ENCODE results near the gene ZSWIM5.

The ZSWIM5 gene

DNA sequence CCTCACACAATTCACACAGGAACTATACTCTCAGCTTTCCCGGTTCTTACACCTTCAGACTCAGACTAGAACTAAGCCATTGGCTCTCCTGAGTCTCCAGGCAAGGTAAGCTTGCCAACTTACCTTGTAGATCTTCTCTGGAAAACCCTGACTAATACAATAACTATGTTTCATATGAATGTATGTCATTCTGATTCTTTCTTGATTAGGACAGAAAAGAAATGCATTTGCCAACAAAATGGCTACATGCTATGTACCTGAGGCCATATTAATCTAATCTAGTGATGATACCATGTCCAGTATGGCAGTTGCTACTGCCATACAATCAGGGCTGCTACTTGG, 9.8 kb upstream of the ZSWIM5 start:
- H3K9me3 ChIP-seq (replicated peaks; ENCODE audit: insufficient read depth, low read length), result no peaks in the 10 kb centered on the region
- no peaks in the 10 kb centered on the region for H3K9me2 ChIP-seq (replicated peaks; ENCODE audit: insufficient read depth, low read length)

DNA sequence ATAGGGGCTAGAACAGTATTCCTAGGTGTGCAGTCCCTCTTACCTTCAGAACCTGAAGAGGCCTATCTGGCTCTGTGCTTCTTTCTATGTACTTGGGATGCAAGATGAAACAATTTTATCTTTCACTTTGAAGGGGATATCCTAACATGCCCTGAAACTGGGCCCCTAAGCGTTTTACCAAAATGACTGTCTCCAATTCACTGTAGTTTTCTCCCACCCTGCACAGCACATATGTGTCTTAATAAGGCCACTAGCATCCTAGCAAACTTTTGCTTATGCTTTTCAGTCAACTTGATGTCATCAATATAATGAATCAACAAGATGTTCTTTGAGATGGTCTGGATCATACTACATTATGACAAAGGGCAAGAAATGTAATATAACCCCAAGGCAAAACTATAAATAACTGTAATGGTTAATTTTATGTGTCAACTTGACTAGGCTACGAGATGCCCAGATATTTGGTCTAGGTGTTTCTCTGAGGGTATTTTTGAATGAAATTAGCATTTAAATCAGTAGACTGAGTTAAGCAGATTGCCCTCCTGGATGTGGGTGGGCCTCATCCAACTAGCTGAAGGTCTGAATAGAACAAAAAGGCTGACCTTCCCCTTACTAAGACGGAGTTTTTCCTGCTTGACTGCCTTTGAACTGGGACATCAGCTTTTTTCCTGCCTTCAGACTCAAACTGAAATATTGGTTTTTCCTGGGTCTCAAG, 9.2 kb upstream of the ZSWIM5 start:
- no peak overlapping the region for H3K4me3 ChIP-seq (ENCODE audit: low read length)
- no peaks in the 10 kb centered on the region for H3K4me1 ChIP-seq (ENCODE audit: low read length)
- no peak for DNase-seq
- no peaks in the 10 kb centered on the region for H3K9me2 ChIP-seq (replicated peaks; ENCODE audit: insufficient read depth, low read length)
- H3K36me3 ChIP-seq (replicated peaks; ENCODE audit: insufficient read depth, low read length), result no peaks in the 10 kb centered on the region
- H3K4me2 ChIP-seq (ENCODE audit: low read depth, low read length), result no peak overlapping the region
- no peak overlapping the region for H2AFZ ChIP-seq (ENCODE audit: low read length)
- no peak for TF ChIP-seq EZH2 (optimal IDR thresholded peaks at IDR 0.05; ENCODE audit: low read depth, low read length)
- TF ChIP-seq EZH2phosphoT487 (IDR thresholded peaks at IDR 0.05; ENCODE audit: low read length), result no peak
- TF ChIP-seq, protein P1, sequence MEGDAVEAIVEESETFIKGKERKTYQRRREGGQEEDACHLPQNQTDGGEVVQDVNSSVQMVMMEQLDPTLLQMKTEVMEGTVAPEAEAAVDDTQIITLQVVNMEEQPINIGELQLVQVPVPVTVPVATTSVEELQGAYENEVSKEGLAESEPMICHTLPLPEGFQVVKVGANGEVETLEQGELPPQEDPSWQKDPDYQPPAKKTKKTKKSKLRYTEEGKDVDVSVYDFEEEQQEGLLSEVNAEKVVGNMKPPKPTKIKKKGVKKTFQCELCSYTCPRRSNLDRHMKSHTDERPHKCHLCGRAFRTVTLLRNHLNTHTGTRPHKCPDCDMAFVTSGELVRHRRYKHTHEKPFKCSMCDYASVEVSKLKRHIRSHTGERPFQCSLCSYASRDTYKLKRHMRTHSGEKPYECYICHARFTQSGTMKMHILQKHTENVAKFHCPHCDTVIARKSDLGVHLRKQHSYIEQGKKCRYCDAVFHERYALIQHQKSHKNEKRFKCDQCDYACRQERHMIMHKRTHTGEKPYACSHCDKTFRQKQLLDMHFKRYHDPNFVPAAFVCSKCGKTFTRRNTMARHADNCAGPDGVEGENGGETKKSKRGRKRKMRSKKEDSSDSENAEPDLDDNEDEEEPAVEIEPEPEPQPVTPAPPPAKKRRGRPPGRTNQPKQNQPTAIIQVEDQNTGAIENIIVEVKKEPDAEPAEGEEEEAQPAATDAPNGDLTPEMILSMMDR (IDR thresholded peaks at IDR 0.05; ENCODE audit: low read length), result no peak
- no peaks in the 10 kb centered on the region for H3K9me3 ChIP-seq (replicated peaks; ENCODE audit: insufficient read depth, low read length)
- H3K27me3 ChIP-seq (replicated peaks; ENCODE audit: insufficient read depth, low read length), result no peaks in the 10 kb centered on the region
- no peak overlapping the region for H3K27ac ChIP-seq (ENCODE audit: low read length)
- H3K79me2 ChIP-seq (ENCODE audit: low read length), result no peaks in the 10 kb centered on the region
- no peak overlapping the region for H3K9ac ChIP-seq (ENCODE audit: low read length)
- H3F3A ChIP-seq (ENCODE audit: insufficient read depth, low read length), result no peaks in the 10 kb centered on the region
- no peaks in the 10 kb centered on the region for H4K20me1 ChIP-seq (ENCODE audit: insufficient read depth, low read length)

More for the DNA sequence above, 9.8 kb upstream of the ZSWIM5 start:
- H3K36me3 ChIP-seq (replicated peaks; ENCODE audit: insufficient read depth, low read length), result no peaks in the 10 kb centered on the region
- no peaks in the 10 kb centered on the region for H3K79me2 ChIP-seq (ENCODE audit: low read length)
- H2AFZ ChIP-seq (ENCODE audit: low read length), result no peak overlapping the region
- H4K20me1 ChIP-seq (ENCODE audit: insufficient read depth, low read length), result no peaks in the 10 kb centered on the region
- H3K27ac ChIP-seq (ENCODE audit: low read length), result no peak overlapping the region
- no peaks in the 10 kb centered on the region for H3K27me3 ChIP-seq (replicated peaks; ENCODE audit: insufficient read depth, low read length)
- H3K4me1 ChIP-seq (ENCODE audit: low read length), result no peaks in the 10 kb centered on the region
- H3K9ac ChIP-seq (ENCODE audit: low read length), result no peak overlapping the region
- TF ChIP-seq, protein P1 (IDR thresholded peaks at IDR 0.05; ENCODE audit: low read length), result no peak
- TF ChIP-seq EZH2 (optimal IDR thresholded peaks at IDR 0.05; ENCODE audit: low read depth, low read length) (no peak), EZH2phosphoT487 (IDR thresholded peaks at IDR 0.05; ENCODE audit: low read length) (no peak)
- DNase-seq, result no peak
- no peaks in the 10 kb centered on the region for H3F3A ChIP-seq (ENCODE audit: insufficient read depth, low read length)
- H3K4me3 ChIP-seq (ENCODE audit: low read length), result no peak overlapping the region
- no peak overlapping the region for H3K4me2 ChIP-seq (ENCODE audit: low read depth, low read length)

DNA sequence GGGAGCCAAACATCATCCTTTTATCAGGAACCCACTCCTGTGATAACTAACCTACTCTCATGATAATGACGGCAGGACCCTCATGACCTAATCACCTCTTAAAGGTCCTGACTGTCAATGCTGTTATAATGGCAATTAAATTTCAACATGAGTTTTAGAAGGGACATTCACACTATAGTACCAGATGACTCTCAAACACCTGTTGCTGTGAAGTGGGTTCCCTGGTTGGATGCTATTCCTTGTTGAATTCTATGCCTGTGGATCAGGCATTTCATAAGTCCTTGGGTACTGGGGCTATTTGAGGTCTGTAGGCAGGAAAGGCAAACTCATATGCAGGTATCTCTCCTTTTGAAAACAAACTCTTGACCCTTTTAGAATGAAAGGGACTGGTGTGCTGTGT, 7.5 kb upstream of the ZSWIM5 start:
- H3K4me3 ChIP-seq (ENCODE audit: low read length), result no peak overlapping the region
- H3K4me1 ChIP-seq (ENCODE audit: low read length), result no peaks in the 10 kb centered on the region
- H4K20me1 ChIP-seq (ENCODE audit: insufficient read depth, low read length), result no peaks in the 10 kb centered on the region
- no peaks in the 10 kb centered on the region for H3K79me2 ChIP-seq (ENCODE audit: low read length)
- DNase-seq, result no peak
- H3F3A ChIP-seq (ENCODE audit: insufficient read depth, low read length), result no peaks in the 10 kb centered on the region
- H3K36me3 ChIP-seq (replicated peaks; ENCODE audit: insufficient read depth, low read length), result no peaks in the 10 kb centered on the region
- no peaks in the 10 kb centered on the region for H3K27me3 ChIP-seq (replicated peaks; ENCODE audit: insufficient read depth, low read length)
- H3K4me2 ChIP-seq (ENCODE audit: low read depth, low read length), result no peak overlapping the region
- H3K9me3 ChIP-seq (replicated peaks; ENCODE audit: insufficient read depth, low read length), result no peaks in the 10 kb centered on the region
- H3K9ac ChIP-seq (ENCODE audit: low read length), result no peak overlapping the region
- H3K27ac ChIP-seq (ENCODE audit: low read length), result no peak overlapping the region
- no peaks in the 10 kb centered on the region for H3K9me2 ChIP-seq (replicated peaks; ENCODE audit: insufficient read depth, low read length)
- no peak overlapping the region for H2AFZ ChIP-seq (ENCODE audit: low read length)
- TF ChIP-seq, protein P1 (IDR thresholded peaks at IDR 0.05; ENCODE audit: low read length), result no peak
- TF ChIP-seq EZH2 (optimal IDR thresholded peaks at IDR 0.05; ENCODE audit: low read depth, low read length) (no peak), EZH2phosphoT487 (IDR thresholded peaks at IDR 0.05; ENCODE audit: low read length) (no peak)
